GM18861 (cell line): ENCODE data around the gene ZNF830.
"Not testable (repeated sequence)": the region's sequence is repeated elsewhere in the genome, so short reads cannot be mapped to it uniquely, and the experiment has no call there.

Source experiments
- ATAC-seq: cut with Tn5 transposase; IDR thresholded peaks from one replicate; pipeline ENCODE4 v1.9.1; 2021; ENCODE audit not compliant: unreplicated experiment

The ZNF830 gene, protein sequence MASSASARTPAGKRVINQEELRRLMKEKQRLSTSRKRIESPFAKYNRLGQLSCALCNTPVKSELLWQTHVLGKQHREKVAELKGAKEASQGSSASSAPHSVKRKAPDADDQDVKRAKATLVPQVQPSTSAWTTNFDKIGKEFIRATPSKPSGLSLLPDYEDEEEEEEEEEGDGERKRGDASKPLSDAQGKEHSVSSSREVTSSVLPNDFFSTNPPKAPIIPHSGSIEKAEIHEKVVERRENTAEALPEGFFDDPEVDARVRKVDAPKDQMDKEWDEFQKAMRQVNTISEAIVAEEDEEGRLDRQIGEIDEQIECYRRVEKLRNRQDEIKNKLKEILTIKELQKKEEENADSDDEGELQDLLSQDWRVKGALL

DNA sequence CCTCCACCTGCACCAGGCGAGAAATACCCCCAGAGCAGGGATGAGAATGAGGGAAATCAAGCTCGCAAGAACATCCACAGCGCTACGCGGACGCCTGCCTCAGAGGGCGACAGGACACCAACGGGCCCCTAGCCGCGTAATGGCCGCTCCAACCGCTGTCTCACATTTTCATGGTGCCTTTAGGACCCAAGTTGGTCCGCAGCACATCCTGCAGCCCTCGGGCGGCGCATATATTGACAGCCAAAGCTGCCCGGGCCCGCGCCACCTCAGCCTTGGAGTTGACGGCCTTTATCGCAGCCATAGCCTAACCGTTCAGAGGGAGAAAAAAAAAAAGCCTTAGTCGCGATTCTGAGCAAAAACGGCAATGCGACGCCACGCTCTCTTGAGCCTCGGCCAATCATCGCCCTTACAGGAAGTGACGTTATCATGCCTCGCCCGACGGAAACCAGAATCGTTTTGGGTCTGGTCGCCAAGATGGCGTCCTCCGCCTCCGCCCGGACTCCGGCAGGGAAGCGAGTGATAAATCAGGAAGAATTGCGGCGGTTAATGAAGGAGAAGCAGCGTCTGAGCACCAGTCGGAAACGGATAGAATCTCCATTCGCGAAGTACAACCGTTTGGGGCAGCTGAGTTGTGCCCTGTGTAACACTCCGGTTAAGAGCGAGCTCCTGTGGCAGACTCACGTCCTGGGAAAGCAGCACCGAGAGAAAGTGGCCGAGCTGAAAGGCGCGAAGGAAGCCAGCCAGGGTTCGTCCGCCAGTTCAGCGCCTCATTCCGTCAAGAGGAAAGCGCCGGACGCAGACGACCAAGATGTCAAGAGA lies at the start of gene ZNF830, which contains the start of gene CCT6B:
Gene ZNF830 (plus strand): TSS at position 448 of the 819 bp plus-strand sequence. CDS start 27 bp downstream, at position 475.
Gene CCT6B (minus strand): TSS at position 368 of the 819 bp plus-strand sequence. CDS start 67 bp downstream, at position 301.
- peak; percentile 67 for ATAC-seq

DNA sequence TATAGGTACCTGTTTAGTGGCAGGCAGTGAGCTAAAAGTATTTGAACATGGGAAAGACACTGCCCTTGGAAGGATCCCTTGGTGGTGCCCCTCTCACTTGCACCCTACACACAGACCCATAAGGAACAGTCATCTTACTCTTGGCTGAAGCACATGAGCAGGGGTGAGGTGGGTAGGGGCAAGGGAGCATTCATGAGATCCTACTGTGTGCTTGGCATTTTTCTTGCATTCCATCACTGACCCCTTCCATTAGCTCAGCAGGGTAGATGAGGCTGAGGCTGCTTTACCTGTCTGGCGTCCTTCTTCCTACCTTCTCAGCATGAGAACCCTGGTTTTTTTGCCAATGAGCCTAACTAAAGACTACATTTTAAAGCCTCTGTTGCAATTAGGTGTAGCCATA lies 48.3 kb upstream of the ZNF830 start:
- no peak for ATAC-seq

- no peak for ATAC-seq
Observed at GRCh38 chr17:34916120-34916519, 45.2 kb upstream of the ZNF830 start.

DNA sequence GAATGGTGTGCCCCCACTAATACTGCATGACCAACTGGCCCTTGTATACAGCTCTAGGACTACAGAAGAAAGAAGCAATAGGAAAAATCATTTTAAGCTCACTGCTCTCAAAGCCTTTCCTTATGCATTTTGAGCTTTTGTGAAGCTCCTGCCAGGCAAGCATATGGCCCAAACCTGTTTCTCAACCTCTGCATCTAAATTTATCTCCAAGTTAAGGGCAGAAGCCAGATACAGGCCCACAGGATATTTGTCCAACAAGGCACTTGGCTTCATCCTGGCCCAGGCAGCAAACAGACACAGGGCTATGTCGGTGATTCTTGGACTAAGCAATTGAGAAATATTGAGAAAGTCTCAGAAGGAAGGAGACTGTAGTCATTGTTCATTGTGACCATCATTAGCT lies 44.0 kb upstream of the ZNF830 start:
- ATAC-seq = no peak

- ATAC-seq = no peak
Observed at GRCh38 chr17:34920676-34921075, 40.7 kb upstream of the ZNF830 start.

- no peak for ATAC-seq
Observed at GRCh38 chr17:34926661-34927060, 34.7 kb upstream of the ZNF830 start.

GRCh38 chr17:34930283-34930682 lies 31.1 kb upstream of the ZNF830 start:
- ATAC-seq = no peak

GRCh38 chr17:34950780-34951179 lies 10.6 kb upstream of the ZNF830 start:
- ATAC-seq = not testable (repeated sequence)

GRCh38 chr17:34958438-34958837 lies 2.9 kb upstream of the ZNF830 start:
- no peak for ATAC-seq

DNA sequence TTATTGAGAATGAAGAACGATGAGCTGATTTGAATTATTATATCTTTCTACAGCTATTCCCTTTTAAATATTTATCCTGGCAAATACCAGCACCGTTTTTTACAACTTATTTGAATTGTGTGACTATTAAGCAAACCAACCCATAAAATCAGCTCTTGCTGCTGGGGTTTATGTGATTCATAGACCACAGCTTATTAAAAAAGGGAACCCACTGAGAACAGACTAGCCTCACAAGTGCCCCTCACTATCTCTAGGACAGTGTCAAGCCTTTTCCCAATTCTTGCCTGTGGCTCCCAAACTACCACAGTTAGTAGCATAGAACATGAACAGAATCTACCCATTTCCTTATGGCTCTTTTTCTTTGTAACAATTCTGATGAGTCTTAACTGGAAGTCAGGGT lies 12.8 kb downstream of the ZNF830 start:
- no peak for ATAC-seq

GRCh38 chr17:34974794-34975785 lies 13.8 kb downstream of the ZNF830 start:
- ATAC-seq = no peak

DNA sequence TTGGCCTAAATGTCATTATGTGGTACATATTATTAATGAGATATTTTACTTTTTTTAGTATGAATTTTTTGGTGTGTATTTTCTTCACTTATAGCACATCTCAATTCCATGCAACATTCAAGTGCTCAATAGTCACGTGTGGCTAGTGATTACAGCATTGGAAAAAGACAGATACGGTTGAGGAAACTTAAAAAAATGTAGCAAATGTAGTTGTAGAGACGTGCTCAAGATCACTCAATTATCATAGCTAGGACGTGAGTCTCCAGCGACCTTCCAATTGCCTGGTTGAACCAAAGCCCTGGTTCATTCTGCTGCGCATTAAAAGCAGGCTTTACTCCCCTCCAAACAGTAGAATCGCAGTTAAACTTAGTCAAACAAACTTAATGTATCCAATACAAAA lies 17.8 kb downstream of the ZNF830 start:
- no peak for ATAC-seq

GRCh38 chr17:34979650-34980352 lies 18.5 kb downstream of the ZNF830 start:
- ATAC-seq = no peak

DNA sequence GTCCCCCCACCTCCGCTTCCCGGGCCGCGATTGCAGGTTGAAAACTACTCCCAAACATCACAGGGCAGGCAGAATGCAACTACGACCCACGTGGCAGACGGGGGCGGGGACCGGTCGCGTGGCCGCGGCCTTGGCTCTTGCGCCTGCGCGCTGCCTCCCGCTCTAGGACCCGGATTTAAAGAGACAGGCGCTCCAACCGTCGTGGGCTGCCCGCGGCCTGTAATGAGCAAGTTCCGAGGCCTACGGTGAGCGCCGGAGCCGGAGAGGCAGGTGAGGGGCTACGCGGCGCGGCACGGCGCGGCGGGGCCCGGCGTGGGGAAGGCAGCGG lies 19.0 kb downstream of the ZNF830 start, which contains the start of gene LIG3:
Gene LIG3 (plus strand): TSS at position 160 of the 328 bp plus-strand sequence. CDS start 2,494 bp downstream, outside the sequence.
- peak; percentile 69 for ATAC-seq

- peak; percentile 65 for ATAC-seq
Observed at GRCh38 chr17:34980681-34981537, 19.6 kb downstream of the ZNF830 start.

DNA sequence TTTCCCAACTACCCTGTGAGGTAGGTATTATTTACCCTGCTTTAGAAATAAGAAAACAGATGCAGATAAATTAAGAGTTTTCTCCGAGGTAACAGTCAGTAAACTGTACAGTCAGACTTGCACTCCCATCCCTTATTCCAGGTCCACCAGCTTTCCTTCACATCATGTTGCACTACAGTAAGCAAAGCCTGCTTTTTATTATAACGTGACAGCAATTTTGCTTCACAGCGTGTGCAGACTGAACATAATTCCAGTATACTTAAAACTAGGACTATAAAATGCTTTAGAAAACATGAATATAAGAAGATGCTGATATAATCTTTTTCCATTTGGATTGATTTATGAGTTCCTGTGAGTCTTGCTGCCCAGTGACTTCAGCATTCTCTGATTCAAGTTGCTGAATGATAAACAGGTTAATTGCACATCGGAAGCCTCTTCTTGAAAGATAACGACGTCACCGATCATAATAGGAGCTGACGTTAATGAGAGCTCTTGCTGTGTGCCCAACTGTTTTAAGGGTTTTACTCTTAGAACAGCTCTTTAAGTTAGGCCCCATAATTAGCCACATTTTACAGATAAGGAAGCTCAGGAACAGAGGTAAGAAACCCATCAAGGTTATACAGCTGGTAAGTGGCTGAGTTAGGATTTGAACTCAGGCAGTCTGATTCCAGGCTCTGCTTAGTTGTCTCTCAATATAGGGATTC lies 20.4 kb downstream of the ZNF830 start:
- no peak for ATAC-seq

- no peak for ATAC-seq
Observed at GRCh38 chr17:34987232-34987631, 25.9 kb downstream of the ZNF830 start.

GRCh38 chr17:34988644-34989043 lies 27.3 kb downstream of the ZNF830 start:
- no peak for ATAC-seq

- no peak for ATAC-seq
Observed at GRCh38 chr17:34989473-34989872, 28.1 kb downstream of the ZNF830 start.
